Measurements from ENCODE around the gene RGS21. TPM values are rescaled to one million over a fixed set of nuclear protein-coding genes. Genes with fewer than 3 reads are reported as not detected.

The RGS21 gene
- total and polyA plus RNA-seq, 2 of the 4 experiments (the other 2 are of a cell fraction), result not detected

DNA sequence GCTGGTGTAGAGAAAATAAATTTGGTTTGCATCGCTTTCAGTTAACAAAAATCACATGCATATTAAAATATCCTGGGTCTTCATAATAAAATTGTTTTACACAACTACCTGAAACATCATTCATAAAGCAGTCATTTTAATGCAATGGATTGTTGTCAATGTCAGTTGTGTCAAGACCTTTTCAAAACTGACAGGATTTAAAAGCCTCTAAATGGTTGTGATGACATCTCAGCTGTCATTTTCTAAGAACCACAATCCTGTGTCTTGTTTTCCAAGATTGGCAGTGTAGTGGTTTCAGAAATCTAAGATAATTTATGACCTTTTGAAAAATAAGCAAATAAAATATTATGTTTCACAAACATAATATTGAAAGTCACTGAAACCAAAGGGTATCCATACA lies 42.0 kb downstream of the RGS21 start:
- no peak overlapping the region for H2AK9ac ChIP-seq (replicated peaks; ENCODE audit: low read depth, low read length, poor library complexity)
- H2BK5ac ChIP-seq (ENCODE audit: low read depth, low read length, poor library complexity, severe bottlenecking), result no peak overlapping the region
- H3K9me3 ChIP-seq (ENCODE audit: control insufficient read depth, insufficient read depth, low read length), result no peaks in the 10 kb centered on the region
- H3K27me3 ChIP-seq (ENCODE audit: control insufficient read depth, insufficient read depth, low read length), result no peaks in the 10 kb centered on the region
- H3K9me1 ChIP-seq (ENCODE audit: insufficient read depth, low read length), result no peaks in the 10 kb centered on the region
- no peak overlapping the region for H2BK20ac ChIP-seq (ENCODE audit: low read depth, low read length)
- DNase-seq, result no peak
- H2BK120ac ChIP-seq (ENCODE audit: low read depth, low read length), result no peak overlapping the region
- no peak overlapping the region for H2AFZ ChIP-seq (replicated peaks; ENCODE audit: low read length, poor library complexity)
- in situ Hi-C loops (cut with MboI; ENCODE audit: low sequenced_read_pairs) (no loop called here), intact Hi-C loops (cut with micrococcal nuclease) (no loop called here), dilution Hi-C loops (cut with HindIII; ENCODE audit: low sequenced_read_pairs, unreplicated experiment) (no loop called here)
- no peaks in the 10 kb centered on the region for H4K20me1 ChIP-seq (ENCODE audit: insufficient read depth, low read length)
- no peak overlapping the region for H3K4me2 ChIP-seq (ENCODE audit: low read depth, low read length)
- BruUV-seq (replicated peaks), result no TSS peak
- H4K91ac ChIP-seq (ENCODE audit: insufficient read depth, low read depth, low read length), result no peak overlapping the region
- H3K4me1 ChIP-seq (ENCODE audit: control insufficient read depth, insufficient read depth, low read length), result no peaks in the 10 kb centered on the region
- no peak overlapping the region for H2AK5ac ChIP-seq (ENCODE audit: low read depth, low read length)
- H3K79me1 ChIP-seq (ENCODE audit: low read depth in 1 of 2, low read length in 2 of 2), result no peaks in the 10 kb centered on the region
- no peak overlapping the region for H2BK15ac ChIP-seq (ENCODE audit: low read depth, low read length)
- H3K9ac ChIP-seq (ENCODE audit: low read depth, low read length), result no peak overlapping the region
- no CpG with 5 or more reads among the region's 1 CpG for whole genome bisulfite sequencing, 2 experiments (ENCODE audit: extremely low coverage in 2 of 2, insufficient read length in 1 of 2)
- TF ChIP-seq BHLHE40 (IDR thresholded peaks at IDR 0.05; ENCODE audit: low read depth, low read length), result no peak
- TF ChIP-seq FOS (IDR thresholded peaks at IDR 0.05; ENCODE audit: low read depth, low read length), result no peak
- no peak for TF ChIP-seq CEBPB (IDR thresholded peaks at IDR 0.05; ENCODE audit: low read depth, low read length)
- TF ChIP-seq SMC3 (IDR thresholded peaks at IDR 0.05; ENCODE audit: low read depth, low read length), result no peak
- TF ChIP-seq NFE2L2 (IDR thresholded peaks at IDR 0.05; ENCODE audit: low read depth, low read length), result no peak
- TF ChIP-seq MAFK (IDR thresholded peaks at IDR 0.05; ENCODE audit: low read depth, low read length), result no peak
- TF ChIP-seq MXI1 (IDR thresholded peaks at IDR 0.05; ENCODE audit: borderline replicate concordance, low read depth, low read length), result no peak
- no peak for TF ChIP-seq POLR2A (IDR thresholded peaks at IDR 0.05; ENCODE audit: low read depth, low read length)
- no peak for TF ChIP-seq CHD1 (IDR thresholded peaks at IDR 0.05; ENCODE audit: low read depth, low read length)
- no peak for TF ChIP-seq MAZ (IDR thresholded peaks at IDR 0.05; ENCODE audit: borderline replicate concordance, low read depth, low read length)
- TF ChIP-seq, protein P1, sequence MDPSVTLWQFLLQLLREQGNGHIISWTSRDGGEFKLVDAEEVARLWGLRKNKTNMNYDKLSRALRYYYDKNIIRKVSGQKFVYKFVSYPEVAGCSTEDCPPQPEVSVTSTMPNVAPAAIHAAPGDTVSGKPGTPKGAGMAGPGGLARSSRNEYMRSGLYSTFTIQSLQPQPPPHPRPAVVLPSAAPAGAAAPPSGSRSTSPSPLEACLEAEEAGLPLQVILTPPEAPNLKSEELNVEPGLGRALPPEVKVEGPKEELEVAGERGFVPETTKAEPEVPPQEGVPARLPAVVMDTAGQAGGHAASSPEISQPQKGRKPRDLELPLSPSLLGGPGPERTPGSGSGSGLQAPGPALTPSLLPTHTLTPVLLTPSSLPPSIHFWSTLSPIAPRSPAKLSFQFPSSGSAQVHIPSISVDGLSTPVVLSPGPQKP (IDR thresholded peaks at IDR 0.05; ENCODE audit: borderline replicate concordance, low read depth, low read length), result no peak
- TF ChIP-seq RCOR1 (IDR thresholded peaks at IDR 0.05; ENCODE audit: insufficient replicate concordance, low read length), result no peak
- TF ChIP-seq, protein P2, sequence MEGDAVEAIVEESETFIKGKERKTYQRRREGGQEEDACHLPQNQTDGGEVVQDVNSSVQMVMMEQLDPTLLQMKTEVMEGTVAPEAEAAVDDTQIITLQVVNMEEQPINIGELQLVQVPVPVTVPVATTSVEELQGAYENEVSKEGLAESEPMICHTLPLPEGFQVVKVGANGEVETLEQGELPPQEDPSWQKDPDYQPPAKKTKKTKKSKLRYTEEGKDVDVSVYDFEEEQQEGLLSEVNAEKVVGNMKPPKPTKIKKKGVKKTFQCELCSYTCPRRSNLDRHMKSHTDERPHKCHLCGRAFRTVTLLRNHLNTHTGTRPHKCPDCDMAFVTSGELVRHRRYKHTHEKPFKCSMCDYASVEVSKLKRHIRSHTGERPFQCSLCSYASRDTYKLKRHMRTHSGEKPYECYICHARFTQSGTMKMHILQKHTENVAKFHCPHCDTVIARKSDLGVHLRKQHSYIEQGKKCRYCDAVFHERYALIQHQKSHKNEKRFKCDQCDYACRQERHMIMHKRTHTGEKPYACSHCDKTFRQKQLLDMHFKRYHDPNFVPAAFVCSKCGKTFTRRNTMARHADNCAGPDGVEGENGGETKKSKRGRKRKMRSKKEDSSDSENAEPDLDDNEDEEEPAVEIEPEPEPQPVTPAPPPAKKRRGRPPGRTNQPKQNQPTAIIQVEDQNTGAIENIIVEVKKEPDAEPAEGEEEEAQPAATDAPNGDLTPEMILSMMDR (conservative IDR thresholded peaks at IDR 0.05; ENCODE audit: low read depth, low read length), result no peak
- TF ChIP-seq, protein P3, sequence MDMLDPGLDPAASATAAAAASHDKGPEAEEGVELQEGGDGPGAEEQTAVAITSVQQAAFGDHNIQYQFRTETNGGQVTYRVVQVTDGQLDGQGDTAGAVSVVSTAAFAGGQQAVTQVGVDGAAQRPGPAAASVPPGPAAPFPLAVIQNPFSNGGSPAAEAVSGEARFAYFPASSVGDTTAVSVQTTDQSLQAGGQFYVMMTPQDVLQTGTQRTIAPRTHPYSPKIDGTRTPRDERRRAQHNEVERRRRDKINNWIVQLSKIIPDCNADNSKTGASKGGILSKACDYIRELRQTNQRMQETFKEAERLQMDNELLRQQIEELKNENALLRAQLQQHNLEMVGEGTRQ (IDR thresholded peaks at IDR 0.05; ENCODE audit: low read depth, low read length), result no peak
- TF ChIP-seq RFX5 (IDR thresholded peaks at IDR 0.05; ENCODE audit: low read depth, low read length), result no peak
- TF ChIP-seq RAD21 (IDR thresholded peaks at IDR 0.05; ENCODE audit: low read length), result no peak
- H3K14ac ChIP-seq (replicated peaks; ENCODE audit: low read depth, low read length), result no peak overlapping the region
- CTCF ChIA-PET, result no interaction called here
- H3K4ac ChIP-seq (ENCODE audit: low read depth, low read length), result no peak overlapping the region
- ATAC-seq (ENCODE audit: low read depth), result no peak
- H3K27ac ChIP-seq (ENCODE audit: insufficient read depth, low read length), result no peak overlapping the region
- no peak overlapping the region for H3K18ac ChIP-seq (ENCODE audit: low read depth, low read length)
- H4K5ac ChIP-seq (ENCODE audit: low read depth, low read length), result no peak overlapping the region
- H3K4me3 ChIP-seq (ENCODE audit: insufficient read depth, low read depth, low read length), result no peak overlapping the region
- no peaks in the 10 kb centered on the region for H3K36me3 ChIP-seq (ENCODE audit: control insufficient read depth, insufficient read depth, low read length)
- H3K23ac ChIP-seq (ENCODE audit: low read depth, low read length), result no peak overlapping the region
- POLR2A ChIA-PET (ENCODE audit: unreplicated experiment), result no interaction called here
- no peak overlapping the region for H4K8ac ChIP-seq (ENCODE audit: low read depth in 2 of 2, low read length in 2 of 2)
- no peak overlapping the region for H3K56ac ChIP-seq (ENCODE audit: extremely low read depth, insufficient read depth, low read length)

Measured in IMR-90 (cell line).